ENCODE results near the gene TAL2. TPM values are rescaled to one million over a fixed set of nuclear protein-coding genes. Genes with fewer than 3 reads are reported as not detected.
A peak's percentile ranks its signal among the peaks of the same experiment; 100 is the strongest.

TAL2 gene
- total RNA-seq, 2 experiments from 2014 or later, result not detected

DNA sequence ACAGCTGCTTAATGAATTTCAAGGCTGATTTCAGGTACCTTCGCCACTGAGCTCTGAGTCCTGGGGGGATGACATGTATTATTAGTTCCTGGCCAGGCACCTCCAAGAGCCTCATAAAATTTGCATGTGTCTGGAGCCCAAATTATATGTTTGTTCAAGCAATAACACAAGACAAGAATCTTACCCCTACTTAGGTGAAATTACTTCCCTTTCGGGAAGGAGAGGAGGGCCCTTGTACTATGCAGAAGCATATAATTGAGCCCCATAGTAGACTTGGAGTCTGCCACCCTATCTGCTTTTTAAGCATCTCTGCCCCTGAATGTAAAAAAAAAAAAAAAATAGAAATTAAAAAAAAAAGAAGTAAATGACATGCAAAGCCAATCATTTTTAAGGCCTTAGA, 19.1 kb downstream of the TAL2 start:
- no peaks in the 10 kb centered on the region for H3K4me1 Mint-ChIP-seq
- H3K4me3 Mint-ChIP-seq, result no peak overlapping the region
- H3K27me3 Mint-ChIP-seq, result peaks cover 4% of the 10 kb centered on the region
- H3K36me3 Mint-ChIP-seq (ENCODE audit: low read depth), result no peaks in the 10 kb centered on the region
- no peaks in the 10 kb centered on the region for H3K9me3 Mint-ChIP-seq
- no peak overlapping the region for H3K27ac Mint-ChIP-seq
- CTCF ChIA-PET, result interaction anchor here (0.8 to 1.5 kb wide), 2 partner anchors 12 to 200 kb away, joined by 4 to 5 read pairs; no protein-coding TSS in a partner anchor
- DNase-seq, result no peak
- POLR2A ChIA-PET, result no interaction called here

DNA sequence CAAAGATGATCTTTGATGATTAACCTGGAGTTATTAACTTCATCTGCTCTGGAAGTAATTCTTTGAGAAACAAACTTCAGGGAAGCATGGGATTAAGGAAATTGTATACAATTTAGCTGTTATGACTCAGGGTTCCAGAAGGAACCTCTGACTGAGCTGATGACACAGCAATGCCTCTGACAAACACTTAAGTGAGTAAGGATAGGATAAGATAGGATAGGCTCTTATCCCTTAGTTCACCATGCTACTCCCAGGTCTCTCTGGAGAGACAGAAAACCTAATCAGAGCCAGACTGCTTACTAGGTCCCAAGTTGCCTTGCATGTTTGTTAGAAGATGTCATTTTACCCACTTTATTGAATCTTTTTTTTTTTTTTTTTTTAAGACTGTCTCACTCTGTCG, 19.5 kb downstream of the TAL2 start:
- CTCF ChIA-PET, result interaction anchor here (1.5 kb wide), 1 partner anchor 13 kb away, joined by 5 read pairs; no protein-coding TSS in a partner anchor
- Mint-ChIP-seq H3K9me3 (no peaks in the 10 kb centered on the region), H3K4me1 (no peaks in the 10 kb centered on the region), H3K27me3 (peaks cover 4% of the 10 kb centered on the region), H3K27ac (no peak overlapping the region), H3K36me3 (ENCODE audit: low read depth) (no peaks in the 10 kb centered on the region), H3K4me3 (no peak overlapping the region)
- DNase-seq, result no peak
- POLR2A ChIA-PET, result no interaction called here

DNA sequence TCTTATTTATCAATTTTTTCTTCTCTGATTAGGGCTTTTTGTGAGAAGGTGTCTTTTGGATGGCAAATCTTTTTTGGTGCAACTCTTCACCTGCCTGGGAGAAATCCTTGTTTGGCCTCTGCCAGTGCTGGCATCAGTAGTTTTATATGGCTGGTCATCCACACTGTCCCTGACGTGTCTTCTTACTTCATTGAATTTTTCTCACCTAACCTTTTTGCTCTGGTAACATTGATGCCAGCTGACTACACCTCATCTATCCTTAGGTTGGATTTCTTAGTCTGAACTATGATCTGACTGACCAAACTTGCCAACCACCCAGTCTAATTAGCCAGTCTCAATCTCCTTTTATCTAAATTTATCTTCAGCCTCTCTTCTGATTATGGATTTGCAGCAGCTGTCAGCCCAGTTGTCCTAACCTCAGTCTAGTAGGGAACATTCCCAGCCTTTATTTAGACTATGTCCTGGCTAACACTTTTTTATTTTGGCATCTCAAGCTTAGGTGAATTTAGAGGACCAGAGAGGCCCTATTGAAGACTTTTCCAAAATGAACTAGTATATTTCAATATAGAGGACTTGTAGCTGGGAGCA, 21.5 kb downstream of the TAL2 start:
- Mint-ChIP-seq H3K27ac (no peak overlapping the region), H3K36me3 (ENCODE audit: low read depth) (no peaks in the 10 kb centered on the region), H3K9me3 (no peaks in the 10 kb centered on the region), H3K4me1 (no peaks in the 10 kb centered on the region), H3K27me3 (peaks cover 5% of the 10 kb centered on the region), H3K4me3 (no peak overlapping the region)
- DNase-seq, result no peak
- ChIA-PET CTCF (no interaction called here), POLR2A (no interaction called here)

DNA sequence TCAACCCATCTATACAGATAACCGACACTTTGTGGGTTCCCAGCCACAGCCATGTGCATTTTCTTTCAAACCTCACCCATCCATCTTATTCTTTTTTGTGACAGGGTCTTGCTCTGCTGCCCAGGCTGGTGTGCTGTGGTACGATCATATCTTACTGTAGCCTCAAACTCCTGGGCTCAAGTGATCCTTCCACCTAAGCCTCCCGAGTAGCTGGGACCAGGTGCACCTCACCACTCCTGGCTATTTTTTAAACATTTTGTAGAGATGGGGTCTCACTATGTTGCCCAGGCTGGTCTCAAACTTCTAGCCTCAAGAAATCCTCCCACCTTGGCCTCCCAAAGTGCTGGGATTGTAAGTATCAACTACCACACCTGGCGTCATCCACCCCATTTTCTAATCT, 24.7 kb downstream of the TAL2 start:
- no peaks in the 10 kb centered on the region for H3K4me1 Mint-ChIP-seq
- H3K36me3 Mint-ChIP-seq (ENCODE audit: low read depth), result no peaks in the 10 kb centered on the region
- peaks cover 19% of the 10 kb centered on the region for H3K27me3 Mint-ChIP-seq
- CTCF ChIA-PET, result no interaction called here
- H3K9me3 Mint-ChIP-seq, result no peaks in the 10 kb centered on the region
- POLR2A ChIA-PET, result no interaction called here
- no peak overlapping the region for H3K4me3 Mint-ChIP-seq
- DNase-seq, result no peak
- H3K27ac Mint-ChIP-seq, result no peak overlapping the region

DNA sequence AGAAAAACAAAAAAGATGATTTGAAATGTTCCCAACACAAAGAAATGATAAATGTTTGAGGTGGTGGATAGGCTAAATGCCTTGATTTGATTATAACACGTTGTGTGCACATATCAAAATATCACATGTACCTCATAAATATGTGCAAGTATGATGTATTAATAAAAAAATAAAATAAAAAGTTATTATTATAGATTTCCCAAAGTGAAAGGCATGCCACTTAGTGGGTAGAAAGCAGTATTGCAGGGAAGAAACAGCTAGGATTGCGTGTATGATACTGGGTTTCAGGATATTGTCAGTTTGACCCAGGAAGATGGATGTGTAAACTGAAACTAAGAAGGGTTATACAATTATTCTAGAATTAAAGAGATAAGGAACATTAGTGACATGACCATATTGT, 28.5 kb downstream of the TAL2 start:
- DNase-seq, result no peak
- peaks cover 29% of the 10 kb centered on the region for H3K27me3 Mint-ChIP-seq
- H3K4me1 Mint-ChIP-seq, result peaks cover 14% of the 10 kb centered on the region
- ChIA-PET CTCF (no interaction called here), POLR2A (no interaction called here)
- no peaks in the 10 kb centered on the region for H3K36me3 Mint-ChIP-seq (ENCODE audit: low read depth)
- no peaks in the 10 kb centered on the region for H3K9me3 Mint-ChIP-seq
- H3K4me3 Mint-ChIP-seq, result no peak overlapping the region
- no peak overlapping the region for H3K27ac Mint-ChIP-seq

DNA sequence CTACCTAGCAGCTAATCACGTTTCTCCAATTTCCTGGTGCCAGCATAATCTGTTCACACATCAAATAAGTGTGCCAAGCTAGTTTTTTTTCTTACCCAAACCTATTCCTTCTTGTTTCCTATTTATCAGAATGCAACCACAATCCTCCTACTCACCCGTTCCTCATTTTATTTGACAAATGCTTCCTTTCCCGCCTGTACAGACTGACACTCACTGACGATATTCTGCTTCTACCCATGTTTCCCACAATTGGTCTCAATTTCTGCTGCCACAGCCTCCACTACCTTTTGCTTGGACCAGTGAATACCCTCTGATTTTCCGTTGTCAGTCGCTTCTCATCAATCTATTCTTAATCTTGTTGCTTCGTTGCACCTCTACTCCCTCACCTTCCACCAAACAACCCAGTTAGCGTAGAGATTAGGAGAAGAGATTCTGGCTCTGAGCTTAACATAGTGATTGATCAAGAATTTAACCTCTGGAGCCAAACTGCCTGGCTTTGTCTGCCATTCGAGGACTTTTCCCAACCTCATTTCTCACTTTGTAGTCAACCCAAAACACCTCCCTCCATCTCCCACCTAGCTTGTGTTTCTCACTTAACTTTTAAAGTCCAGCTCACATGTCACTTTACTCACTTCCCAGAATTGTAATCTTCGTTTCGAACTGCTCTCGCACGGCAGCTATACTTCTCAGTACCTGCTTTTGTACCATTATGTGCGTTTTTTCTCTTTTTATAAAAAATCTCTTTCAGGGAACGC, 31.4 kb downstream of the TAL2 start:
- Mint-ChIP-seq H3K4me1 (peaks cover 15% of the 10 kb centered on the region), H3K27me3 (peaks cover 25% of the 10 kb centered on the region), H3K27ac (no peak overlapping the region), H3K36me3 (ENCODE audit: low read depth) (no peaks in the 10 kb centered on the region), H3K9me3 (no peaks in the 10 kb centered on the region), H3K4me3 (peak overlapping the region; percentile 81)
- POLR2A ChIA-PET, result interaction anchor here (0.7 kb wide), 1 partner anchor 21 kb away, joined by 3 read pairs; no protein-coding TSS in a partner anchor
- no peak for DNase-seq
- CTCF ChIA-PET, result interaction anchor here (0.6 to 2.0 kb wide), 6 partner anchors 15 to 188 kb away, joined by 3 to 15 read pairs (median 4); no protein-coding TSS in a partner anchor

DNA sequence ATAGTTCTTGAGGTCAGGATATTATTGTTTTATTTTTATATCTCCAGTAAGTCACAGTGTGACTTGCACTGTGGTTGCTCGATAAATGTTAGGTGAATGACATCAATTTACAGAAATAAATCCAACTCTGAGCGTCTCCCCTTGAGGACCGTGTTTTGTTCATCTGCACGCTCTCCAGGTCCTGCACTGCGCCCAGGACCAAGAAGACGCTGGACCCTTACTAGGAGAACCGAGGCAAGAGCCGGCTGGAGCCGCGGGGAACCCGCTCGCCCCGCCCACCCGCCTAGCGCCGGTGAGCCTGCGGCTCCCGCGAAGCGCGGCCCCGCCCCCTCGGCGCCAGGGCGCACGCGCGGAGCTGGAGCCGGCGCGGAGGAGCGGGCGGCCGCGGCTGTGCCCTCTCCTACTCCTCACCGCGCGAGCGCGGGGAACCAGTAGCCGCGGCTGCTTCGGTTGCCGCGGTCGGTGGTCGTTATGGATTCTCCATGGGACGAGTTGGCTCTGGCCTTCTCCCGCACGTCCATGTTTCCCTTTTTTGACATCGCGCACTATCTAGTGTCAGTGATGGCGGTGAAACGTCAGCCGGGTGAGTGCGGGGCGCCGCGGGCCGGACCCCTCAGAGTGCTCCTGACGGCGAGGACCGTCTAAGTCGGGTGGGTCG, 32.1 kb downstream of the TAL2 start, which contains the start of gene TMEM38B:
TMEM38B (plus strand) TSS at position 352 of the 658 bp plus-strand sequence; CDS start at position 472, 120 bp downstream.
- CTCF ChIA-PET, result interaction anchor here (0.6 to 2.0 kb wide), 5 partner anchors 14 to 187 kb away, joined by 3 to 15 read pairs (median 4); no protein-coding TSS in a partner anchor
- POLR2A ChIA-PET, result interaction anchor here (0.7 kb wide), 1 partner anchor 20 kb away, joined by 3 read pairs; no protein-coding TSS in a partner anchor
- peaks cover 15% of the 10 kb centered on the region for H3K4me1 Mint-ChIP-seq
- peak; percentile 80 for DNase-seq
- H3K27ac Mint-ChIP-seq, result peak within 1 kb of the TSS; percentile 52
- H3K9me3 Mint-ChIP-seq, result no peaks in the 10 kb centered on the region
- no peaks in the 10 kb centered on the region for H3K36me3 Mint-ChIP-seq (ENCODE audit: low read depth)
- peak within 1 kb of the TSS; percentile 81 for H3K4me3 Mint-ChIP-seq
- peaks cover 23% of the 10 kb centered on the region for H3K27me3 Mint-ChIP-seq

DNA sequence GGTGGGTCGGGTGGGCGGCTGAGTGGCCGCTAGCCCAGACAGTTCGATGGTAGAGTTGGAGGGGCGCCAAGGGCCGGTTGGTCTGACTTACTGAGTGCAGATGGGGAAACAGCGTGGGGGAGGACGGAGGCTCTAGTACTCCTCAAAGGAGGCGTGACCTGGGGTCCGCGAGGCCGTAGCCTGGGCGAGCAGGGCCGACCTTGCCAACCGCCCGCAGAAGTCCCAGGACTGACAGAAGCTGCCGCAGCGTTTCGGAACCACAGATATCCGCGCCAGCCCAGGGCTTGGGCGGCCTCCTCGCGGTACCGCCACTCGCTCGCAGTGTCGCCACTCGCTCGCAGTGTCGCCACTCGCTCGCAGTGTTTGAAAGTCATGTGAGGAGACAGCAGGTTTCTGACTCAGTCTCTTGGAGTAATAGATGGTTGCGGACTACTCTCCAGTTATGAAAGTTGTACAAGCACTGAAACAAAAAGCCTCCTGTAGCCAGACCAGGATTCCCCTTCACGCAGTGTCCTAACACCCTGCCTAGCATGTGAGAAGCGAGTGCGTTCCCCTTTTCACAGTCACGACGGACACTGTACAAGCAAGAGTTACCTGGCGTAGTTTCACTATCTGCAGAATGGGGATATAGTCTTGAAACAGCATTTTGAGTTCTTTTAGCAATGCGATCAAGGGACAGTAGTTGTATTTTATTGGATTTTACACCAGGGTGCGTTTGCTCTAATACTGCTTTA, 32.8 kb downstream of the TAL2 start:
- Mint-ChIP-seq H3K27me3 (peaks cover 17% of the 10 kb centered on the region), H3K9me3 (no peaks in the 10 kb centered on the region), H3K4me3 (peak overlapping the region; percentile 80), H3K27ac (peak overlapping the region; percentile 52), H3K36me3 (ENCODE audit: low read depth) (no peaks in the 10 kb centered on the region), H3K4me1 (peaks cover 15% of the 10 kb centered on the region)
- ChIA-PET POLR2A (no interaction called here), CTCF (interaction anchor here (0.9 to 2.0 kb wide), 2 partner anchors 13 to 23 kb away, joined by 3 to 15 read pairs; no protein-coding TSS in a partner anchor)
- peak; percentile 59 for DNase-seq

DNA sequence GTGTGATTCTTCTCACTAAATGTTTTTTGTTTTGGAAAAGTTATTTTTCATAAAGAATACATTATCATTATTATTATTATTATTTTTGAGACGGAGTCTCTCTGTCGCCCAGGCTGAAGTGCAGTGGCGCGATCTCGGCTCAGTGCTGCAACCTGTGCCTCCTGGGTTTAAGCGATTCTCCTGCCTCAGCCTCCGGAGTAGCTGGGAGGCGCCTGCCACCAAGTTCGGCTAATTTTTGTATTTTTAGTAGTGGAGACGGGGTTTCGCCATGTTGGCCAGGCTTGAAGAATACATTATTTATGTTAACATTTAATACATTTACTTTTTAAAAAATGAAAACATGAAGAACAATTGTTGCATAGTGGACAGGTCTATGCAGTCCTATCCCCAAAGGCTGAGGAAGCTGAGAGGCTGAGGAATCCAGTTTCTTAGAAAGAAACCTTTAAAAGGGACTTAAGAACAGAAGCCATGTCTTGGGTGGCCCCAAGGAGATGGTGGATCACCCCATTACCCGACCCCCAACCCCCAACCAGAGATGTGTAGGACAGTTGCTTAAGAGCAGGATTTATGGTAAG, 34.0 kb downstream of the TAL2 start:
- Mint-ChIP-seq H3K27me3 (peaks cover 14% of the 10 kb centered on the region), H3K36me3 (ENCODE audit: low read depth) (no peaks in the 10 kb centered on the region), H3K9me3 (no peaks in the 10 kb centered on the region), H3K27ac (no peak overlapping the region), H3K4me1 (peaks cover 15% of the 10 kb centered on the region), H3K4me3 (no peak overlapping the region)
- POLR2A ChIA-PET, result no interaction called here
- CTCF ChIA-PET, result interaction anchor here (0.9 kb wide), 1 partner anchor 12 kb away, joined by 3 read pairs; no protein-coding TSS in a partner anchor
- DNase-seq, result no peak

DNA sequence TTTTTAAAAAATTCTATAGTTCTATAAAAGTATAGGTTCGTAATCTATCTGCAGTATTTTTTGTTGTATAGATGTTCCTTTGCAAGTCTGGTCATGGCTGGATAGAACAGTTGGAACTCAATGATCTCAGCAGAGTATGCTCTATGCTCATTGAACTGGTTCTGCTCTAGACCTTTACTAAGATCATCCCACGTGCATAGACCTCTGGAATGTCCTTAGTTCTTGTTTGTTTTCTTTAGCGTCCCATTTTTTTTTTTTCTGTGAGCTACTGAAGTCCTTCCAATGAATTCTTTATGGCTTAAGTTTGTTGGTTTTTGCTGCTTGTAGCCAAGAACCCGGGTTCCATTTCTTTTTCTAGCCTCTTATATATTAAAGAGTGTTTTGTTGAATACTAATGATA, 35.6 kb downstream of the TAL2 start:
- no peak for DNase-seq
- ChIA-PET CTCF (no interaction called here), POLR2A (no interaction called here)
- Mint-ChIP-seq H3K36me3 (ENCODE audit: low read depth) (no peaks in the 10 kb centered on the region), H3K27ac (no peak overlapping the region), H3K9me3 (no peaks in the 10 kb centered on the region), H3K4me1 (peaks cover 15% of the 10 kb centered on the region), H3K27me3 (peaks cover 7% of the 10 kb centered on the region), H3K4me3 (no peak overlapping the region)

DNA sequence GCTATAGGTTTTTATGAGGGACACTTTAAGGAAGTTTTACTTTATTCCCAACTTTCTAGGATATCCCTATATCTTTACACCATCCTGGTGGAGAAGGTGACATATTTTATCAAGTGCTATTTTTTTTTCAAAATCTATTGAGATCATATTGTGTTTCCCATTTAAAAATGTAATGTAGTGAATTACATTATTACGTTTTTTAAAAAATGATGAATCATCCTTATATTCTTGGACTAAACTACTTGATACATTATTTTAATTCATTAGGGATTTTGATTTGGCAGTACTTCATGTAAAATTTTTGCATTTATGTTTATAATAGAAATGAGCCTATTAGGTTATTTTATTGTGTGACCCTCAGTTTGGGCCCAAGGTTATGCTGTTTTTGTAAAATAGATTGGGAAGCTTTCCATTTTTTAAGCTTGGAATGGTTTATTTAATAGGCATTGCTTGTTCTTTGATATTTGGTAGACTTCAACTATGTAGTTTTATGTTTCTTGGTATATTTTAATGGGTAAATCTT, 36.2 kb downstream of the TAL2 start:
- ChIA-PET POLR2A (no interaction called here), CTCF (no interaction called here)
- Mint-ChIP-seq H3K9me3 (no peaks in the 10 kb centered on the region), H3K36me3 (ENCODE audit: low read depth) (no peaks in the 10 kb centered on the region), H3K4me1 (peaks cover 14% of the 10 kb centered on the region), H3K27me3 (peaks cover 5% of the 10 kb centered on the region), H3K27ac (no peak overlapping the region), H3K4me3 (no peak overlapping the region)
- DNase-seq, result no peak

DNA sequence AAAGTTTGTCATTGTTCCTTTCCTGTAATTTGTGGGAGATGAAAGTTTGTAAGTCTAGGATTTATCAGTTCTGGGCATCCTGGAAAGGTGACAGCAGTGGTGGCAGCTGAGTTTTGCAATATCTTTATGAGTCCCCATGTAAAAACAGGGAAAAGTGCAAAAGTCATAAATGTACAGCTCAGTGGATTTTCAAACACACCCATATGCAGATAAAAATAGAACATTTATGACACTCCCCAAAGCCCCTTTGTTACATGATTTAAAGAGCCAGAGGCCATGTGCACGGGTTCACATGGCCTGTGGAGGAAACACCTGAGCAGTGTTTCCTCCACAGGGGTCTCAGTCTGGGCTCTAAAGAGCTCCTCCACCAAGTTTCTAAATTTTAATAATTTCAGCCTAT, 38.4 kb downstream of the TAL2 start:
- CTCF ChIA-PET, result no interaction called here
- no peak for DNase-seq
- H3K27me3 Mint-ChIP-seq, result no peaks in the 10 kb centered on the region
- no peak overlapping the region for H3K27ac Mint-ChIP-seq
- H3K4me1 Mint-ChIP-seq, result peaks cover 2% of the 10 kb centered on the region
- no peak overlapping the region for H3K4me3 Mint-ChIP-seq
- POLR2A ChIA-PET, result no interaction called here
- no peaks in the 10 kb centered on the region for H3K36me3 Mint-ChIP-seq (ENCODE audit: low read depth)
- no peaks in the 10 kb centered on the region for H3K9me3 Mint-ChIP-seq
